HG02973 (cell line): ENCODE measurements around the gene C11orf86.
"Not testable (repeated sequence)": the region's sequence is repeated elsewhere in the genome, so short reads cannot be mapped to it uniquely, and the experiment has no call there.

ENCODE experiments used
- ATAC-seq: cut with Tn5 transposase; IDR thresholded peaks from one replicate; pipeline ENCODE4 v1.9.1; 2021; ENCODE audit warnings: moderate library complexity; ENCODE audit not compliant: unreplicated experiment

Gene C11orf86

DNA sequence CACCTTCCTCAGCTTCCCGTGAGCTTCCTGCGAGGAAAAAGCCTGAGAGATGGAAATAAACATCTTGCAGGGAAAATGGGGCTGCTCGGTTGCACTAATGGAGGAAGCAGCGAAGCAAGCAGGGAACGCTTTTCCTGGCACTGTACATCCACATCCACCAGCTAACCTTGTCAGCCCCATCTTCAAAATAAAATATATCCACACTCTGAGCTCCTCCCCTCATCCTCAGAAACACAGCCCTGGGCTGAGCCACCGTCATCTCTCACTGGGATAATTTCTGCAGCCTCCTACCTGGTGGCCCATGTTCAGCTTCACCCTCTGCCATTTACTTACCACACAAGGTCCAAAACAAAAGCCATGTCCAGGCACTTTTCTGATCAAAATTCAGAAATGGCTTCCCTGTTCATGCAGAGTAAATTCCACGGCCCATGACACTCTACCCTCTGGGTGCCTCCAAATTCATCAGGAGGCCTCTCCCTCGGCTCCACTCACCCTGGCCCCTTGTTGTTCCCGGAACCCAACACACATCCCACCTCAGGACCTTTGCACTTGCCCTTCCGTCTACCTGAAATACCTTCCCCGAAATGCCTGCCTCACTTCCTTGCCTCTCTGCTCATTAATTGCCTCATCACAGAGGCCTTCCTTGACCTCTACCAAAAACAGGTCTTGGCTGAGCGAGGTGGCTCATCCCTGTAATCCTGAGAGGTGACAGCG is 13.0 kb downstream of the C11orf86 start:
- no peak for ATAC-seq

DNA sequence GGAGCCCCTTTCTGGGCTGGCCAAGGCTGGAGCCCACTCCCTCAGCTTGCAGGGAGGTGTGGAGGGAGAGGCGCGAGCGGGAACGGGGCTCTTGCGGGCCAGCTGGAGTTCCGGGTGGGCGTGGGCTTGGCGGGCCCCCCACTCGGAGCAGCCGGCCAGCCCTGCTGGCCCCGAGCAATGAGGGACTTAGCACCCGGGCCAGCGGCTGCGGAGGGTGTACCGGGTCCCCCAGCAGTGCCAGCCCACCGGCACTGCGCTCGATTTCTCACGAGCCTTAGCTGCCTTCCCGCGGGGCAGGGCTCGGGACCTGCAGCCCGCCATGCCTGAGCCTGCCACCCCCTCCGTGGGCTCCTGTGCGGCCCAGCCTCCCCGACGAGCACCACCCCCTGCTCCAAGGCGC is 13.6 kb downstream of the C11orf86 start:
- ATAC-seq: not testable (repeated sequence)

DNA sequence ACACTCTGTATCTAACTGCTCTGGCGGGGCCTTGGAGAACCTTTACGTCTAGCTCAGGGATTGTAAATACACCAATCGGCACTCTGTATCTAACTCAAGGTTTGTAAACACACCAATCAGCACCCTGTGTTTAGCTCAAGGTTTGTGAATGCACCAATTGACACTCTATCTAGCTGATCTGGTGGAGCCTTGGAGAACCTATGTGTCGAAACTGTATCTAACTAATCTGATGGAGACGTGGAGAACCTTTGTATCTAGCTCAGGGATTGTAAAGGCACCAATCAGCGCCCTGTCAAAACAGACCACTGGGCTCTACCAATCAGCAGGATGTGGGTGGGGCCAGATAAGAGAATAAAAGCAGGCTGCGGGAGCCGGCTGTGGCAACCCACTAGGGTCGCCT is 14.3 kb downstream of the C11orf86 start:
- not testable (repeated sequence) for ATAC-seq

DNA sequence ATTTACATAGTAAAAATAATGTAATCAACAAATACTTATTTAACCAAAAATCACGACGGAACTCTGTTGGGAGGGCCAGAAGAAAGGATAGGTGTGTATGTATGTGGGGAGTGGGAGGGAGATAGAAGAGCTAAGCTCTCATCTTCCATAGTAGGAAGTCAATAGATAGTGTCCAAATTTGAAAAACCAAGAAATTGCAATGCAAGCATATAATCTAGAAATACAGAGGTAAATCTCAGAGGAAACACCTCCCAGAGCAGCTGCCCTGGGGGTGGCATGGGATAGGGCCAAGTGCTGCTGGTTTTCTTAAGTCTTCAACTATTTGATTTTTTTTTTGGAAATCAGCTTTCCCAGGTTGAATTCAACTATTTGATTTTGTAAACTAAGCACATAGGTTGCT is 16.9 kb downstream of the C11orf86 start:
- no peak for ATAC-seq

GRCh38 chr11:66996609-66997273 is 21.6 kb downstream of the C11orf86 start:
- no peak for ATAC-seq

DNA sequence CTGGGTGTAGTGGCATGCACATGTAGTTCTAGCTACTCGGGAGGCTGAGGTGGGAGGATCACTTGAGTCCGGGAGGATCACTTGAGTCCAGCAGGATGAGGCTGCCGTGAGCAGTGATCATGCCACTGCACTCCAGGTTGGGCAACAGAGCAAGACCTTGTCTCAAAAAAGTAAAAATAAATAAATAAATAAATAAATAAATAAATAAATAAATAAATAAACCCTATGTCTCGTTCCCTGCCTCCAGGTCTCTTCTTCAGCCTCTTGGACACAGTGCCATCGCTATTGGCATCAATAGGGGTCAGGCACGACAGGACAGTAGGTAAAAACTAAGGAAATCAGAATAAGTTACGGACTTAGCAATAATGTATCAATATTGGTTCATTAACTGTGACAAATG is 24.5 kb downstream of the C11orf86 start:
- no peak for ATAC-seq

- no peak for ATAC-seq
Measured at GRCh38 chr11:67001332-67001731, 26.2 kb downstream of the C11orf86 start.

GRCh38 chr11:67002297-67002913 is 27.3 kb downstream of the C11orf86 start:
- no peak for ATAC-seq

GRCh38 chr11:67002921-67003411 is 27.9 kb downstream of the C11orf86 start:
- no peak for ATAC-seq

DNA sequence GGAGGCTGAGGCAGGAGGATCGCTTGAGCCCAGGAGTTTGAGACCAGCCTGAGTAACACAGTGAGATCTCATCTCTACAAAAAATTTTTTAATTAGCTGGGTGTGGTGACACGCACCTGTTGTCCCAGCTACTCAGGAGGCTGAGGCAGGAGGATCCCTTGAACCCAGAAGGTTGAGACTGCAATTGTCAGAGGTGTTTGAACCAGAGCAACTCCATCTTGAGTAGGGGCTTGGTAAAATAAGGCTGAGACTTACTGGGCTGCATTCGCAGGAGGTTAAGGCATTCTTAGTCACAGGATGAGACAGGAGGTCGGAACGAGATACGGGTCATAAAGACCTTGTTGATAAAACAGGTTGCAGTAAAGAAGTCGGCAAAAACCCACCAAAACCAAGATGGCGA is 30.1 kb downstream of the C11orf86 start:
- not testable (repeated sequence) for ATAC-seq

GRCh38 chr11:67006029-67006884 is 31.2 kb downstream of the C11orf86 start:
- no peak for ATAC-seq

DNA sequence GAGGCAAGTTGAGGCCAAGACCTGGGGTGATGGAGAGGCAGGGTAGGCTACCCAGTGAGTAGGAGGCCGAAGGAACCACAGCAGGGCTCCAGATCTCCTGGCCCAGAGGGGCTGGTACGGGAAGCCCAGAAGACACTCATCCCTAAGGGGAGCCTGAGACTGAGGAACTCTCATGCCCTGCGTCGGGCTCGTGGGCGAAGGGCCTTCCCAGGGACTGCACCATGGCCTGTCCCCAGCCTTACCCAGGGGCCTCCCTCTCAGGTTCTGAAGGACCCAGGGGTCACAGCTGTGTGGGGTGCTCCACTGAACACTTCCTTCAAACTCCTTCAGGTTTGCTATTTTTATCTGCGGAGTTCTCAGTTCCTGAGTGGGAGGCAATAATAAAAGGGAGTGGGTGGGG is 32.0 kb downstream of the C11orf86 start:
- ATAC-seq: no peak

GRCh38 chr11:67010296-67010905 is 35.3 kb downstream of the C11orf86 start:
- ATAC-seq: no peak

GRCh38 chr11:67013511-67014045 is 38.5 kb downstream of the C11orf86 start:
- no peak for ATAC-seq

- no peak for ATAC-seq
Measured at GRCh38 chr11:67014343-67014742, 39.2 kb downstream of the C11orf86 start.

DNA sequence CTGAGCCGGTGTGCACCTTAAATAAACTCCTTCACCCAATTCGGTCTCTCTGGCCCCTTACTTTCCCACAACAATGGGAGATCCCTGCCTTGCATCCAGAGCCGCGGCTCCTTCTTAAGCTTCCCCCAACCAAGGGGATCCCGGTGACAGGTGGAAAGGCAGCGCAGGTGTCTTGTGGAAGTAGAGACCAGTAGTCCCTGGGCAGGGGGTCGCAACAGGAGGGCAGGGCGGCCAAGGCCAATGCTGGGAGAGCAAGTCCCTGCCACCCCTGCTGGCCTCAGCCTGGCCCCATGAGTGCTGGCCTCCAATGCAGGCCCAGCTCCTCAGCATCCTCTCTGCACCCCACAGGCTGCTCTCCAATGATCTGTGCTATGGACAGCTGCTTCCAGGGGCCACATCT is 39.9 kb downstream of the C11orf86 start:
- no peak for ATAC-seq

- no peak for ATAC-seq
Measured at GRCh38 chr11:67016550-67016949, 41.4 kb downstream of the C11orf86 start.

DNA sequence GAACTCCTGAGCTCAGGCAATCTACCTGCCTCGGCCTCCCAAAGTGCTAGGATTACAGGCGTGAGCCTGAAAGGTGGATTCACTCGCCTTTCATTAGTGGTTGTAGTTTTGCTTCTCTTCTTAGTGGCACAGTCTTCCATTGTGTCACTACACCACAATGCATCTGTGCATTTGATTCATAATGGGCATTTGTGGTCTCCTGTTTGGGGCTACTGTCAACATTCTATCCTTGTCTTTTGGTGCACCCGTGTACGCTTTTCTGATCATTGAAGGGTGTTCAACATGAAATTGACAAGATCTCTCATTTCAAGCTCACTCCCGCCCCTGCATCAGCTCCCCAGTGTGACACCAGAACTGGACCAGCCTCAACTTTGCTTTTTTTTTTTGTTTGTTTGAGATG is 45.8 kb downstream of the C11orf86 start:
- ATAC-seq: no peak

- ATAC-seq: no peak
Measured at GRCh38 chr11:67022341-67022933, 47.3 kb downstream of the C11orf86 start.
